ENCODE results near the gene AP3B1. TPM values are rescaled to one million over a fixed set of nuclear protein-coding genes. Genes with fewer than 3 reads are reported as not detected.

The AP3B1 gene
- total RNA-seq, 1 donor from 2014 or later, result 23.2 TPM

- DNase-seq (ENCODE audit: low spot score), result no peak
- intact Hi-C loops (cut with DNase I), result loop anchor here (10.0 kb wide), 1 partner anchor 400 kb away; no protein-coding TSS in a partner anchor
Measured at GRCh38 chr5:78264600-78264999, 29.9 kb downstream of the AP3B1 start.

GRCh38 chr5:78260771-78261170, 33.7 kb downstream of the AP3B1 start:
- DNase-seq (ENCODE audit: low spot score), result no peak
- intact Hi-C loops (cut with DNase I), result loop anchor here (10.0 kb wide), 1 partner anchor 396 kb away; no protein-coding TSS in a partner anchor

- no peak for DNase-seq (ENCODE audit: low spot score)
- intact Hi-C loops (cut with DNase I), result no loop called here
Measured at GRCh38 chr5:78253201-78253600, 41.3 kb downstream of the AP3B1 start.

GRCh38 chr5:78252715-78253114, 41.8 kb downstream of the AP3B1 start:
- intact Hi-C loops (cut with DNase I), result no loop called here
- DNase-seq (ENCODE audit: low spot score), result no peak

GRCh38 chr5:78251663-78252284, 42.7 kb downstream of the AP3B1 start:
- no peak for DNase-seq (ENCODE audit: low spot score)
- intact Hi-C loops (cut with DNase I), result no loop called here

- DNase-seq (ENCODE audit: low spot score), result no peak
Measured at GRCh38 chr5:78245136-78245535, 49.4 kb downstream of the AP3B1 start.

GRCh38 chr5:78243639-78244038, 50.9 kb downstream of the AP3B1 start:
- no peak for DNase-seq (ENCODE audit: low spot score)
- intact Hi-C loops (cut with DNase I), result no loop called here

More at GRCh38 chr5:78245136-78245535, 49.4 kb downstream of the AP3B1 start:
- intact Hi-C loops (cut with DNase I), result no loop called here

GRCh38 chr5:78243091-78243490, 51.4 kb downstream of the AP3B1 start:
- no peak for DNase-seq (ENCODE audit: low spot score)
- intact Hi-C loops (cut with DNase I), result no loop called here

- intact Hi-C loops (cut with DNase I), result no loop called here
- no peak for DNase-seq (ENCODE audit: low spot score)
Measured at GRCh38 chr5:78242001-78242400, 52.5 kb downstream of the AP3B1 start.

- DNase-seq (ENCODE audit: low spot score), result no peak
- intact Hi-C loops (cut with DNase I), result no loop called here
Measured at GRCh38 chr5:78237911-78238310, 56.6 kb downstream of the AP3B1 start.

GRCh38 chr5:78236046-78236445, 58.5 kb downstream of the AP3B1 start:
- intact Hi-C loops (cut with DNase I), result no loop called here
- no peak for DNase-seq (ENCODE audit: low spot score)

- no peak for DNase-seq (ENCODE audit: low spot score)
- intact Hi-C loops (cut with DNase I), result no loop called here
Measured at GRCh38 chr5:78235289-78235688, 59.2 kb downstream of the AP3B1 start.

GRCh38 chr5:78234804-78235203, 59.7 kb downstream of the AP3B1 start:
- no peak for DNase-seq (ENCODE audit: low spot score)
- intact Hi-C loops (cut with DNase I), result no loop called here

GRCh38 chr5:78232163-78232562, 62.3 kb downstream of the AP3B1 start:
- DNase-seq (ENCODE audit: low spot score), result no peak
- intact Hi-C loops (cut with DNase I), result no loop called here

- intact Hi-C loops (cut with DNase I), result no loop called here
- DNase-seq (ENCODE audit: low spot score), result no peak
Measured at GRCh38 chr5:78224358-78224757, 70.1 kb downstream of the AP3B1 start.

- intact Hi-C loops (cut with DNase I), result no loop called here
- no peak for DNase-seq (ENCODE audit: low spot score)
Measured at GRCh38 chr5:78221964-78222451, 72.5 kb downstream of the AP3B1 start.

GRCh38 chr5:78221467-78221866, 73.0 kb downstream of the AP3B1 start:
- DNase-seq (ENCODE audit: low spot score), result no peak
- intact Hi-C loops (cut with DNase I), result no loop called here

GRCh38 chr5:78215972-78216371, 78.5 kb downstream of the AP3B1 start:
- no peak for DNase-seq (ENCODE audit: low spot score)
- intact Hi-C loops (cut with DNase I), result no loop called here

- intact Hi-C loops (cut with DNase I), result no loop called here
Measured at GRCh38 chr5:78215565-78215964, 78.9 kb downstream of the AP3B1 start.

GRCh38 chr5:78213799-78214198, 80.7 kb downstream of the AP3B1 start:
- intact Hi-C loops (cut with DNase I), result no loop called here
- no peak for DNase-seq (ENCODE audit: low spot score)

More at GRCh38 chr5:78215565-78215964, 78.9 kb downstream of the AP3B1 start:
- DNase-seq (ENCODE audit: low spot score), result no peak

- intact Hi-C loops (cut with DNase I), result no loop called here
- DNase-seq (ENCODE audit: low spot score), result no peak
Measured at GRCh38 chr5:78211052-78211451, 83.4 kb downstream of the AP3B1 start.

- intact Hi-C loops (cut with DNase I), result no loop called here
- DNase-seq (ENCODE audit: low spot score), result no peak
Measured at GRCh38 chr5:78204241-78204640, 90.3 kb downstream of the AP3B1 start.
